SK-N-SH (cell line): ENCODE results near the gene ERI2. TPM values are rescaled to one million over a fixed set of nuclear protein-coding genes. Genes with fewer than 3 reads are reported as not detected.

Source experiments
- CTCF ChIA-PET: fragments of 300-600, 350-600 bp; formaldehyde crosslinking; extraction: SDS; loops from one replicate; lab custom pipeline; 2021; lab: Yijun Ruan, JAX
- POLR2A ChIA-PET: fragments of 350-600 bp; sonication (Branson Sonifier 250); formaldehyde crosslinking; extraction: SDS; loops from one replicate; lab custom pipeline; 2020; ENCODE audit warnings: antibody characterized with exemption, inconsistent platforms; lab: Yijun Ruan, JAX
- DNase-seq: peaks from one replicate; pipeline ENCODE4 v3.0.0; 2012
- H2AFZ ChIP-seq: fragments of 200-600 bp; sonication (generic); 2 replicates; pipeline ENCODE4 v1.8.1; 2016; ENCODE audit warnings: antibody characterized with exemption, mild to moderate bottlenecking, low read depth
- H3F3A ChIP-seq: fragments of 200-600 bp; sonication (generic); replicated peaks from 2 replicates; pipeline ENCODE3; 2016; ENCODE audit warnings: antibody characterized with exemption, mild to moderate bottlenecking; ENCODE audit not compliant: insufficient read depth
- H3K27ac ChIP-seq, 2 experiments: fragments of 200-500 bp in 1 of 2; fragments of 200-600 bp in 1 of 2; sonication (Bioruptor generic) in 1 of 2; sonication (generic), shearing (Covaris generic) in 1 of 2; 2 replicates each; pipeline versions ENCODE4 v1.5.1 to v1.6.1; 2014 to 2016; ENCODE audit warnings: low read depth in 2 of 2, inconsistent platforms in 1 of 2, low read length in 1 of 2, mild to moderate bottlenecking in 1 of 2, mixed read lengths in 1 of 2
- H3K27me3 ChIP-seq: fragments of 200-600 bp; sonication (generic), shearing (Covaris generic); 2 replicates; pipeline ENCODE4 v1.6.1; 2016; ENCODE audit warnings: mixed run types; ENCODE audit not compliant: insufficient read depth
- H3K36me3 ChIP-seq, 2 experiments: fragments of 200-500 bp in 1 of 2; fragments of 200-600 bp in 1 of 2; sonication (Bioruptor generic) in 1 of 2; sonication (generic) in 1 of 2; replicated peaks in 1 of 2; 2 replicates each; pipeline versions ENCODE3 to v1.5.1; 2014 to 2016; ENCODE audit warnings: low read length in 1 of 2, mild to moderate bottlenecking in 1 of 2; ENCODE audit not compliant: insufficient read depth in 2 of 2, control insufficient read depth in 1 of 2
- H3K4me1 ChIP-seq, 2 experiments: fragments of 200-500 bp in 1 of 2; fragments of 200-600 bp in 1 of 2; sonication (Bioruptor generic) in 1 of 2; sonication (generic), shearing (Covaris generic) in 1 of 2; 2 replicates each; pipeline versions ENCODE4 v1.5.1 to v1.6.1; 2014 to 2016; ENCODE audit warnings: low read depth in 1 of 2, low read length in 1 of 2, mixed run types in 1 of 2; ENCODE audit not compliant: insufficient read depth in 2 of 2, control insufficient read depth in 1 of 2
- H3K4me2 ChIP-seq: fragments of 200-600 bp; sonication (generic), shearing (Covaris generic); 2 replicates; pipeline ENCODE4 v1.6.1; 2017; ENCODE audit warnings: mixed run types
- H3K4me3 ChIP-seq, 2 experiments: fragments of 200-500 bp in 1 of 2; fragments of 200-600 bp in 1 of 2; sonication (Bioruptor generic) in 1 of 2; sonication (generic), shearing (Covaris generic) in 1 of 2; 2 replicates each; pipeline versions ENCODE4 v1.5.1 to v1.8.1; 2014 to 2016; ENCODE audit warnings: low read depth in 2 of 2, inconsistent platforms in 1 of 2, low read length in 1 of 2, mild to moderate bottlenecking in 1 of 2, mixed read lengths in 1 of 2, moderate library complexity in 1 of 2
- H3K79me2 ChIP-seq: fragments of 200-600 bp; sonication (generic); 2 replicates; pipeline ENCODE4 v1.8.1; 2017; ENCODE audit warnings: mild to moderate bottlenecking; ENCODE audit not compliant: insufficient read depth
- H3K9ac ChIP-seq: fragments of 200-600 bp; sonication (generic); 2 replicates; pipeline ENCODE4 v1.6.1; 2017; ENCODE audit warnings: mixed run types
- H3K9me2 ChIP-seq: fragments of 200-600 bp; sonication (generic); 2 replicates; pipeline ENCODE4 v1.6.1; 2017; ENCODE audit warnings: mixed run types
- H3K9me3 ChIP-seq: fragments of 200-600 bp; sonication (generic); 2 replicates; pipeline ENCODE4 v1.6.1; 2017; ENCODE audit warnings: mixed run types, mild to moderate bottlenecking, moderate library complexity
- H4K20me1 ChIP-seq: fragments of 200-600 bp; sonication (generic); 2 replicates; pipeline ENCODE4 v1.6.1; 2017; ENCODE audit warnings: mild to moderate bottlenecking, mixed run types; ENCODE audit not compliant: insufficient read depth
- CHD2 ChIP-seq: fragments of 150-350 bp; IDR thresholded peaks from 2 replicates; pipeline ENCODE4 v1.6.1; 2018; ENCODE audit warnings: low read length; ENCODE audit not compliant: partially characterized antibody
- ELF1 ChIP-seq: IDR thresholded peaks from 2 replicates; pipeline ENCODE4 v1.4.0; 2012
- EP300 ChIP-seq, 2 experiments: IDR thresholded peaks; 2 replicates each; pipeline versions ENCODE4 v1.4.0 to v1.6.1; 2012; ENCODE audit warnings: borderline replicate concordance in 1 of 2, low read depth in 1 of 2, low read length in 1 of 2
- FOSL2 ChIP-seq: IDR thresholded peaks from 2 replicates; pipeline ENCODE4 v1.4.0; 2012; ENCODE audit warnings: low read depth, mild to moderate bottlenecking, moderate library complexity, borderline replicate concordance
- FOXJ3 ChIP-seq: sonication (generic); formaldehyde crosslinking; IDR thresholded peaks from 2 replicates; pipeline ENCODE4 v1.5.1; 2020; ENCODE audit warnings: mild to moderate bottlenecking, missing genetic modification reagents
- FOXM1 ChIP-seq: IDR thresholded peaks from 2 replicates; pipeline ENCODE4 v1.4.0; 2012; ENCODE audit warnings: low read depth, mild to moderate bottlenecking
- MAX ChIP-seq: IDR thresholded peaks from 2 replicates; pipeline ENCODE4 v1.4.0; 2012; ENCODE audit warnings: low read depth
- MEF2A ChIP-seq: IDR thresholded peaks from 2 replicates; pipeline ENCODE4 v1.4.0; 2012; ENCODE audit warnings: low read depth, borderline replicate concordance
- MXI1 ChIP-seq: IDR thresholded peaks from 2 replicates; pipeline ENCODE4 v1.6.1; 2012; ENCODE audit warnings: mild to moderate bottlenecking, low read depth, low read length, improper control_type of control experiment
- NFIC ChIP-seq: IDR thresholded peaks from 2 replicates; pipeline ENCODE4 v1.4.0; 2012; ENCODE audit warnings: borderline replicate concordance
- RAD21 ChIP-seq: IDR thresholded peaks from 2 replicates; pipeline ENCODE4 v1.6.1; 2012; ENCODE audit warnings: mild to moderate bottlenecking, low read length
- RFX5 ChIP-seq: IDR thresholded peaks from 2 replicates; pipeline ENCODE4 v1.6.1; 2012; ENCODE audit warnings: mild to moderate bottlenecking, improper control_type of control experiment, low read length
- SIN3A ChIP-seq: IDR thresholded peaks from 2 replicates; pipeline ENCODE4 v1.6.1; 2012; ENCODE audit warnings: low read depth, mild to moderate bottlenecking, low read length, moderate library complexity, borderline replicate concordance
- TEAD4 ChIP-seq: IDR thresholded peaks from 2 replicates; pipeline ENCODE4 v1.4.0; 2012; ENCODE audit warnings: mild to moderate bottlenecking, borderline replicate concordance; ENCODE audit not compliant: insufficient read depth
- ZBTB33 ChIP-seq: IDR thresholded peaks from 2 replicates; pipeline ENCODE4 v1.4.0; 2012; ENCODE audit warnings: low read depth, borderline replicate concordance
- WGBS: methylation state at CpG from one replicate; pipeline ENCODE4 v1.1.6; 2017; ENCODE audit warnings: low lambda C conversion rate; 5-methylcytosine and 5-hydroxymethylcytosine counted together
- polyA plus RNA-seq, 3 experiments: library from polyadenylated mRNA; depleted of rRNA; stranded (reverse); fragments of >200 nt; gene quantifications; 2 replicates each; pipeline ENCODE4 v1.2.3, GENCODE V29; 2012

ERI2 gene
- polyA plus RNA-seq, 1 of the 3 experiments (the other 2 are of a cell fraction), result 9.1 TPM

- Histone ChIP-seq H3K9me2 (no peaks in the 10 kb centered on the region), H3K9ac (no peak overlapping the region), H3K27ac (no peak overlapping the region), H3F3A (peaks cover 2% of the 10 kb centered on the region), H3K79me2 (no peaks in the 10 kb centered on the region), H3K36me3 (no peaks in the 10 kb centered on the region), H4K20me1 (no peaks in the 10 kb centered on the region), H3K4me1 (no peaks in the 10 kb centered on the region), H3K27me3 (no peaks in the 10 kb centered on the region; the same call in 1 of the 2 replicates), H3K4me2 (no peak overlapping the region), H3K4me3 (no peak overlapping the region), H3K9me3 (no peaks in the 10 kb centered on the region), H2AFZ (no peak overlapping the region)
- TF ChIP-seq MAX (no peak), FOXJ3 (CRISPR knock-in tag) (no peak), NFIC (no peak), TEAD4 (no peak)
- ChIA-PET CTCF (no interaction called here), POLR2A (no interaction called here)
- WGBS, result 0% methylated on average over 1 of the region's 1 CpG
- DNase-seq, result no peak
Observed at GRCh38 chr16:20753727-20754126, 52.5 kb downstream of the ERI2 start.

GRCh38 chr16:20750558-20750957, 55.7 kb downstream of the ERI2 start:
- TF ChIP-seq MXI1, result no peak
- no peak for TF ChIP-seq ELF1
- TF ChIP-seq CHD2, result no peak
- no peak for TF ChIP-seq RAD21

GRCh38 chr16:20749474-20749873, 56.8 kb downstream of the ERI2 start:
- no peaks in the 10 kb centered on the region for H3K4me1 ChIP-seq
- no peak overlapping the region for H2AFZ ChIP-seq
- H3F3A ChIP-seq, result peaks cover 2% of the 10 kb centered on the region
- no peak overlapping the region for H3K4me2 ChIP-seq
- H3K4me3 ChIP-seq, result no peak overlapping the region
- H3K36me3 ChIP-seq, result no peaks in the 10 kb centered on the region
- H3K27ac ChIP-seq, result no peak overlapping the region
- no peaks in the 10 kb centered on the region; the same call in 1 of the 2 replicates for H3K27me3 ChIP-seq
- no peaks in the 10 kb centered on the region for H3K9me2 ChIP-seq
- DNase-seq, result no peak
- H3K79me2 ChIP-seq, result no peaks in the 10 kb centered on the region
- ChIA-PET CTCF (no interaction called here), POLR2A (no interaction called here)
- H3K9ac ChIP-seq, result no peak overlapping the region
- 21% methylated on average over 1 of the region's 1 CpG for whole genome bisulfite sequencing
- H3K9me3 ChIP-seq, result no peaks in the 10 kb centered on the region
- H4K20me1 ChIP-seq, result no peaks in the 10 kb centered on the region
- TF ChIP-seq MXI1 (no peak), ZBTB33 (no peak), FOXM1 (no peak), EP300 (IDR thresholded peaks at IDR 0.05; ENCODE audit: borderline replicate concordance in 1 of 2, low read depth in 1 of 2, low read length in 1 of 2) (no peak), SIN3A (no peak), CHD2 (no peak), RFX5 (no peak), FOSL2 (no peak), RAD21 (no peak), MEF2A (no peak)
- TF ChIP-seq, all 33 proteins: peak for 0

More at GRCh38 chr16:20750558-20750957, 55.7 kb downstream of the ERI2 start:
- Histone ChIP-seq H3K9me3 (no peaks in the 10 kb centered on the region), H3K36me3 (no peaks in the 10 kb centered on the region), H4K20me1 (no peaks in the 10 kb centered on the region), H3K4me1 (no peaks in the 10 kb centered on the region), H3K27ac (no peak overlapping the region), H3F3A (peaks cover 2% of the 10 kb centered on the region), H3K4me3 (no peak overlapping the region), H3K4me2 (no peak overlapping the region), H3K79me2 (no peaks in the 10 kb centered on the region), H3K9me2 (no peaks in the 10 kb centered on the region), H2AFZ (no peak overlapping the region), H3K9ac (no peak overlapping the region), H3K27me3 (no peaks in the 10 kb centered on the region; the same call in 1 of the 2 replicates)
- DNase-seq, result no peak
- CTCF ChIA-PET, result interaction anchor here (0.6 to 1.3 kb wide), 2 partner anchors 9 to 20 kb away, joined by 3 to 4 read pairs; no protein-coding TSS in a partner anchor
- 5% methylated on average over 1 of the region's 1 CpG for WGBS
- POLR2A ChIA-PET, result no interaction called here
